Breast epithelium (tissue), 3 donors: ENCODE measurements around the gene MAP2K4.

ENCODE experiments used
- POLR2AphosphoS5 ChIP-seq, 3 donors: sonication (generic); formaldehyde crosslinking; IDR thresholded peaks; one replicate each; pipeline ENCODE4 v1.6.1; 2017; ENCODE audit warnings: antibody characterized with exemption in 3 of 3
- TF ChIP-seq, protein P1 (sequence below), 3 donors: fragments of 450-650 bp; IDR thresholded peaks; one replicate each; pipeline ENCODE4 v1.5.1; 2016 to 2017; ENCODE audit warnings: antibody characterized with exemption in 3 of 3, mild to moderate bottlenecking in 3 of 3, moderate library complexity in 3 of 3

GRCh38 chr17:12078791-12079190 lies 58.1 kb downstream of the MAP2K4 start:
- no peak for TF ChIP-seq POLR2AphosphoS5 (IDR thresholded peaks at IDR 0.05)
- TF ChIP-seq, protein P1, sequence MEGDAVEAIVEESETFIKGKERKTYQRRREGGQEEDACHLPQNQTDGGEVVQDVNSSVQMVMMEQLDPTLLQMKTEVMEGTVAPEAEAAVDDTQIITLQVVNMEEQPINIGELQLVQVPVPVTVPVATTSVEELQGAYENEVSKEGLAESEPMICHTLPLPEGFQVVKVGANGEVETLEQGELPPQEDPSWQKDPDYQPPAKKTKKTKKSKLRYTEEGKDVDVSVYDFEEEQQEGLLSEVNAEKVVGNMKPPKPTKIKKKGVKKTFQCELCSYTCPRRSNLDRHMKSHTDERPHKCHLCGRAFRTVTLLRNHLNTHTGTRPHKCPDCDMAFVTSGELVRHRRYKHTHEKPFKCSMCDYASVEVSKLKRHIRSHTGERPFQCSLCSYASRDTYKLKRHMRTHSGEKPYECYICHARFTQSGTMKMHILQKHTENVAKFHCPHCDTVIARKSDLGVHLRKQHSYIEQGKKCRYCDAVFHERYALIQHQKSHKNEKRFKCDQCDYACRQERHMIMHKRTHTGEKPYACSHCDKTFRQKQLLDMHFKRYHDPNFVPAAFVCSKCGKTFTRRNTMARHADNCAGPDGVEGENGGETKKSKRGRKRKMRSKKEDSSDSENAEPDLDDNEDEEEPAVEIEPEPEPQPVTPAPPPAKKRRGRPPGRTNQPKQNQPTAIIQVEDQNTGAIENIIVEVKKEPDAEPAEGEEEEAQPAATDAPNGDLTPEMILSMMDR (IDR thresholded peaks at IDR 0.05): no peak
